GM18508 (cell line): ENCODE data around the gene PPY.
"Not testable (repeated sequence)": the region's sequence is repeated elsewhere in the genome, so short reads cannot be mapped to it uniquely, and the experiment has no call there.

Source experiments
- ATAC-seq: cut with Tn5 transposase; IDR thresholded peaks from one replicate; pipeline ENCODE4 v1.9.1; 2021; ENCODE audit warnings: moderate number of reproducible peaks; ENCODE audit not compliant: insufficient read depth, unreplicated experiment

Gene PPY

GRCh38 chr17:43942051-43942685 lies at the start of gene PPY:
Gene PPY, minus strand, starts transcription at chr17:43942476. Its CDS starts 822 bp downstream, at chr17:43941654.
- ATAC-seq = no peak

DNA sequence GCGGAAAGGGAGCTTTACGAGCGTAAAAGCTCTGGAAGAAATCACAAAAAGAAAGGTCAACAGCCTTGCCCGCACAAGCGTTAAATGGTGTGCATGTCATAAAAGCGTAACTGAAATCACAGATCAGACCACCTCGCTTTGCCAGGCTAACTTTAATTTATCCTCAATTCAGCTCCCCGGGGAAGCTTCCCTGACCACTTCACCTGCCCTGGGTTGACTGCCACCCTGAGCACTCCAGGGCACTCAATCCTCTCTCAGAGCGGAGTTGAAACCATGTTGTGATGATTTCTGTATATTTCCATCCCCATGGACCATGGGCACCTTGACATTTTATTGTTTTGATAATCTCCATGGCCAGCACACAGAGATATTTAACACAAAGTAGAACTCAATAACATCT lies 46.0 kb upstream of the PPY start:
- ATAC-seq = no peak

DNA sequence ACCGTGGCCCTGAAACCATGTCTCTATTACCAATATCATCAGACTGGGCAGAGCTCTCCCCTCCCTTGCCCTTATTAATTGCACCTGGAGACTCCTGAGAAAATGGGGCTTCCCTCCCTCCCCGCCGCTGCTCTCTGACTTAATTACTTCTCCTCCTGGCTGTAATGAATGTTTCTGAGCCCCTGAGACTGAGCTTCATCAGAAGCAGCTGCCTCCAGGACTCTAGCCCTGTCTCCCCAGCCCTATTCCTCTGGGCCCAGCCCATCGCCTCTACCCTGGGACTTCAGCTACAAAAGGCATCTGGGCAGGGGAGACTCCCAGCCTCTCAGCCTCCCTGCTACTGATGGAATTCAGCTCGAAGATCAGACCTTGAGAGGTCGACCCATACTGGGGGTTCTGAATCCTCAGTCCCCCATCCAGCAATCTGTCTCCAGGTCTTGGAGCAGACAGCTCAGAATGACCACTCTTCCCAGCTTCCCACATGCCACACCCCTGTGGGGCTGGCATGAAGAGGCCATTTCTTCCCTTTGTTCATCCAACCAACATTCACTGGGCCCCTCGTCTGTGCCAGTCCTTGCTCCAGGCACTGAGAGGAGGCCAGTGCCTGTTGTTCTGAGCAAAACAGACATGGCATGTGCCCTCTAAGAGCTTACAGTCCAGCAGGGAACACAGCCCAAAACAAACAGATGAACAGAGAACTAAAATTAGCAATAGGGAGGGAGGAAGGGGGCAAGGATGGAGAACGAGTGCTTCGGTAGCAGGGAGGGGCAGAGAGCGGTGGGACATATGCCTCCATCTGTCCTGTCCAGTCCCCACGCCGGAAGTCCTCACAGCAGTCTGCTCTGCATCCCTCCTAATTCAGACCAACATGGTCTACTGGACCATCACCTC lies 45.1 kb upstream of the PPY start:
- no peak for ATAC-seq

DNA sequence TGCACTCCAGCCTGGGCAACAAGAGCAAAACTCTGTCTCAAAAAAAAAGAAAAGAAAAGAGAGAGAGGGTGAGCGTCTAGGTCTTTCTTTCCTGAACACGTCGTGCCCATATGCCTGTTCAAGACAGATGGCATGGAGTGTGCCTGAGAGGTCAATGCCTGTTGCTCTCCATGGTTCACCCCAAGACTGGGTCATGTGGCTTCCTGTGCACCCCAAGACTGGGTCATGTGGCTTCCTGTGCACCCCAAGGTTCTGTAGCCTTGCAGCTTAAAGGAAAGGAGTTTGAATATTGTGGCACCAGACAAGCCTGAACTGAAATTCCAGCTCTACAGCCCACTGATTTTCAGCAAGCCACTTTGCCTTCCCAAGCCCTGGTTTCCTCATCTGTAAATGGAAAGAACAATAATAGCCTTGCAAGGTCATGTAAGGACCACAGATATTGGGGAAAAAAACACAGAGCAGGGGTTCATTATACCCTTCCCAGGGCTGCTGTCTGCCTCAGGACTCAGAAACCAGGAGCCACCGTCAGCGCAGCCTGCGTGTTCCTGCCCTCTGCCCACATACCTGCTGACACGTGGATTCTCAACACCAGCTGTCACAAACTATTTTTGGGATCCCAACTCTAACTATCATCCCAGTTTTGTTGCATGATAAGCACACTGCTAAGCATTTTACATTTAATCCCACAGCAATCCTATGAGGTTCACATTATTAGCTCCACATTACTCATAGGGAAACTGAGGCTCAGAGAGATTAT lies 44.1 kb upstream of the PPY start:
- no peak for ATAC-seq

DNA sequence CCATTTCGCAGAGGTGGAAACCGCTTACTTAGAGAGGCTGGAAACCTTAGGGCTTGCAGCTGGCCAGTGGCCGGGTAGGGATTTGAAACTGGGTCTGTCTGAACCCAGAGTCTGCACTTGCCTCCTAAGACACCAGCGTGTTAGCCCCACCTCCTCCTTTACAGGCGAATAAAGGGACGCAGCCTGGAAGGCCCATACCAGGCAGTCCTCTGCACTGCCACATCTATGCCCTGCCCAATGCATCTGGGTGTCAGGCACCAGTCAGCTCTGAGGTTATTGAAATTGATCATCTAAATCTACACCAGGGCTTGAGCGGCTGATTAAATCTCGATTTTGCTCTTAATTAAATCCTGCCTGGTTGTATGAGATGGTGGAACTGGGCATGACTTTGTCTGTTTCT lies 42.2 kb upstream of the PPY start:
- no peak for ATAC-seq

GRCh38 chr17:43983515-43984411 lies 41.5 kb upstream of the PPY start:
- no peak for ATAC-seq

GRCh38 chr17:43983196-43983514 lies 40.9 kb upstream of the PPY start:
- no peak for ATAC-seq

DNA sequence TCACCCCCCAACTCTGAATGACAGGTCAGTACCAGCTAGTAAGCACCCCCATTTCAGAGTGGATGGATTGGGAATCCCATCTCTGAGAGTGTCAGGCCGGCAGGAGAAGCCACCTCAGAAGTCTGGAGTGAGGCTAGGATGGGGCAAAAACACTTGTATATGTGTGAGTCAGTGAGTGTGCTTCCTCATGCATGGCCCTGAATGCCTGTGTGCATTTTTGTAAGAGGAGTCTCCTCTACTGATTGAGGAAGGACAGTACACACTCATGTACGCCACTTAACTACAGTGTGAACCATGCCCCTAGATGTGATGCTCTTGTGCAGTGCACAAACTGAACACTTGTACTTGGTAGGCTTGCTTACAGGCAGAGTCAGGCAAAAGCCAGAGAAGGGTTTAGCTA lies 39.9 kb upstream of the PPY start:
- no peak for ATAC-seq

GRCh38 chr17:43979671-43980070 lies 37.4 kb upstream of the PPY start:
- no peak for ATAC-seq

GRCh38 chr17:43979011-43979410 lies 36.7 kb upstream of the PPY start:
- no peak for ATAC-seq

DNA sequence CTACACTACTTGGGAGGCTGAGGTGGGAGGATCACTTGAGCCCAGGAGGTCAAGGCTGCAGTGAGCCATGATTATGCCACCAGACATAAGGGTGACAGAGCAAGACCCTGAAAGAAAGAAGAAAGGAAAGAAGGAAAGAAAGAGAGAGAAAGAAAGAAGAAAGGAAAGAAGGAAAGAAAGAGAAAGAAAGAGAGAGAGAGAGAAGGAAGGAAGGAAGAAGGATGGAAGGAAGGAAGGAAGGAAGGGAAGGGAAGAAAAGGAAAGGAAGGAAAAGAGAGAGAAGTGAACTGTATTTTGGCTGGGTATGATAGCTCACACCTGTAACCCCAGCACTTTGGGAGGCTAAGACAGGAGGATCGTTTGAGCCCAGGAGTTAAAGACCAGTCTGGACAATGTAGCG lies 35.8 kb upstream of the PPY start:
- no peak for ATAC-seq

DNA sequence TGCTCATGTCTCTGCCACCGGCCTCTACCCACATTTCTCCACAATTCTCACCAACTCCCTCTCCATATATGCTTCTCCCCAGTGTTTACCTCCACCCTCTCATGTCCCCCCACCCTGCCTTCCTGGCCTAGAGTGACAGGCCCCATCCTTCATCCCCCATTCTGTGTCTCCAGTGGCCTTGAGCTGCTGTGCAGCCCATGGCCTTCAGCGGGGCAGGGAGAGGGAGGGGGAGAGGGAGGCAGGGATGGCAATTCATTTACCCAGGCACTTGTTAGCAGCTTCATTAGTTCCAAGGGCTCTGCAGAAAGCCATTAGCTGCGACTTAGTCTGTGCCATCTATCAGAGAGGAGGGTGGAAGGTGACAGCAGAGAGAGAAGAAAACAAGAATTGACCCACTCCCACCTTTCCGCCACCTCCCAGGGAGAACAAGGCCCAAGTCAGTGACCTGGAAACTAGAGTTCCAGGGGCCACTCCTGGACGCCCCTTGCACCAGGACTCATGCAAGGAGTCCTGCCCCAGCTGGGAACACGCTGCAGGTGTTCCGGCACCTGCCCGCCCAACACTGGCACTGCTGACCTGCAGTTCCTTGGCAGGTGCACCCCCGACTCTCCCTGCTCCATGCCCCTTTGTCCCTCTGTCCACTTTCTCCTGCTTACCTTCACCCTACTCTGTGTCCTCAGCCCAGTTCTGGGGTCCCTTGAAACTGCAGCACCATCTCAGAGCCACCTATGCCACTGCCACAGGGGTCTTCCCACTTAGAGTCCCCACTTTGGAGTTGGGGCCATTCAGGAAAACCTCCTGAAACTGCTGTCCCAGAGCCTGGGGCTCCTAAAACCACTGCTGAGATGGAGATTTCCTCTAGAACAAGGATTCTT lies 34.9 kb upstream of the PPY start:
- no peak for ATAC-seq

DNA sequence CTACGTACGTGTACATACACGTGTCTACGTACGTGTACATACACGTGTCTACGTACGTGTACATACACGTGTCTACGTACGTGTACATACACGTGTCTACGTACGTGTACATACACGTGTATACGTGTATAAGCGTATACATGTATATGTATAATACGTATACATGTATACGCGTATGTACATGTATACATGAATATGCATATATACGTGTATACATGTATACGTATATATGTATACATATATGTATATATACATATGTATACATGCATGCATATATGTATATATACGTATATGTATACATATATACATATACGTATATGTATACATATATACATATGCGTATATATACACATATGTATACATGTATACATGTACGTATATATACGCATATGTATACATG lies 33.6 kb upstream of the PPY start:
- no peak for ATAC-seq

DNA sequence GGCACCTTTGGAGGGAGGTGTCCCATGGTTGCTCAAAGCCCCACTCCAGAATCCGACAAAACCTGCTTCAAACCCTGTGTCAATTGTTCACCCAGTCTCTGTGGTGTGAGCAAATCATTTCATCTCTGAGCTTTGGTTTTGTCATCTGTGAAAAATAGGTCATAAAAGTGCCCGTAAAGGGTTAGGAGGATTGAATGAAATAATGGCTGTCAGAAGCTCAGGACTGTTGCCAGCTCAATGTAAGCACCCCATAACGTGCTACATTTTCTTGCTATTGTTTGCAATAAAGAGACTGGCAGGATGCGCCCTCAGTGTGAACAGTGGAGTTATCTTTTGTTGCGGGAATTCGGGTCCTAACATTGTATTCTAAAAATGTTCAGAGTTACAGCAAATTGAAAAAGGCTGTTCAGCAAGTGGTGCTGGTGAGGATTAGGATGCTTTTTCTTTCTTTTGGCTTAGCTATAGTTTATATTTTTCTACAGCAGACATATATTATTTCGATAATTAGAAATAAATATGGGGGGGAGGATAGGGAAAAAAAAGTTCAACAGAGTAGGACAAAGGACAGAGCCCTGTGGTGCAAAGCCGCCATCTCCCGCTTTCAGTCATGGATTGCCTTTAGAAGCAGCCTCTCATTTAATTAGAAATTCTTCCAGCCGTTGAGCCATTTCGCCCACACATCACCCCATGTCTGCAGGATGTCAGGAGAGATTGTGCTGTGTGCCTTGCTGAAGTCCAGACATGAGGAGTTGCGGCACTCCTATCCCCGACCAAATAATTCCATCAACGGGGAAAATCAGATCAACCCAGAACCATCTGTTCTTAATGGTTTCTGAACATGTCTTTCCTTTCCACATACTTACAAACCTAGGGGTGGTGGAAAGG lies 32.3 kb upstream of the PPY start:
- no peak for ATAC-seq

DNA sequence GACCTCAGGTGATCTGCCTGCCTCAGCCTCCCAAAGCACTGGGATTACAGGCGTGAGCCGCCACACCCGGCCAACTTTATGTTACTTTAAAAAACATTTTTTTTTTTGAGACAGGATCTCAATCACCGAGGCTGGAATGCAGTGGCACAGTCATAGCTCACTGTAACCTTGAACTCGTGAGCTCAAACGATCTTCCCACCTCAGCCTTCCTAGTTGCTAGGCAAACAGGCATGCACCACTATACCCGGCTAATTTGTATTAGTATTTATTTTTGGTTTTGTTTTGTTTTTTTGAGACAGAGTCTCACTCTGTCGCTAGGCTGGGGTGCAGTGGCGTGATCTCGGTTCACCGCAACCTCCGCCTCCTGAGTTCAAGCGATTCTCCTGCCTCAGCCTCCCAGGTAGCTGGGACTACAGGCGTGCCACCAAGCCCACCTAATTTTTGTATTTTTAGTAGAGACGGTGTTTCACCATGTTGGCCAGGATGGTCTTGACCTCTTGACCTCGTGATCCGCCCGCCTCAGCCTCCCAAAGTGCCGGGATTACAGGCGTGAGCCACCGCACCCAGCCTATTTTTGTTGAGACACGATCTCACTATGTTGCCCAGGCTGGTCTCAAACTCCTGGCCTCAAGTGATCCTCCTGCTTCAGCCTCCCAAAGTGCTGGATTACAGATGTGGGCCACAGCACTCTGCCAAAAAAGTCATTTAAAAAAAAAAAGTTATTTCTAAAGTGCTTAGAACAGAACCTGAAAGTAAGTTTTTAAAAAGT lies 30.4 kb upstream of the PPY start:
- ATAC-seq = not testable (repeated sequence)

- not testable (repeated sequence) for ATAC-seq
These were observed 29.2 kb upstream of the PPY start for GRCh38 chr17:43971436-43971835.

GRCh38 chr17:43970366-43970765 lies 28.1 kb upstream of the PPY start:
- ATAC-seq = no peak
